Neural cell (in vitro differentiated cells): ENCODE results near the gene SLC12A8. TPM values are rescaled to one million over a fixed set of nuclear protein-coding genes. Genes with fewer than 3 reads are reported as not detected.

Experiments used
- H2AFZ ChIP-seq: fragments of 200-600, 300-800 bp; sonication (generic), shearing (Covaris generic); 2 replicates; pipeline ENCODE4 v1.6.0; 2014; ENCODE audit warnings: low read depth, mild to moderate bottlenecking, antibody characterized with exemption, low read length, moderate library complexity
- H3F3A ChIP-seq: fragments of 200-600 bp; shearing (Covaris generic); 2 replicates; pipeline ENCODE4 v1.6.1; 2016; ENCODE audit warnings: mild to moderate bottlenecking, moderate library complexity, mixed read lengths, antibody characterized with exemption, low read length; ENCODE audit not compliant: insufficient read depth, poor library complexity, severe bottlenecking
- H3K27ac ChIP-seq: fragments of 200-600, 300-800 bp; sonication (generic), shearing (Covaris generic); 2 replicates; pipeline ENCODE4 v1.5.1; 2014; ENCODE audit warnings: mild to moderate bottlenecking, low read length, moderate library complexity
- H3K27me3 ChIP-seq: fragments of 300-800, 200-600 bp; sonication (generic), shearing (Covaris generic); 2 replicates; pipeline ENCODE4 v1.6.0; 2014; ENCODE audit warnings: mild to moderate bottlenecking, low read depth, low read length, moderate library complexity; ENCODE audit not compliant: insufficient read depth
- H3K36me3 ChIP-seq: fragments of 300-800, 200-600 bp; sonication (generic), shearing (Covaris generic); 2 replicates; pipeline ENCODE4 v1.5.1; 2014; ENCODE audit warnings: mild to moderate bottlenecking, antibody characterized with exemption, low read length, moderate library complexity; ENCODE audit not compliant: insufficient read depth
- H3K4me2 ChIP-seq: fragments of 300-800, 200-600 bp; sonication (generic), shearing (Covaris generic); 2 replicates; pipeline ENCODE4 v1.6.0; 2014; ENCODE audit warnings: mild to moderate bottlenecking, low read length
- H3K4me3 ChIP-seq: fragments of 300-800, 200-600 bp; sonication (generic), shearing (Covaris generic); 2 replicates; pipeline ENCODE4 v1.5.1; 2014; ENCODE audit warnings: mild to moderate bottlenecking, low read length, moderate library complexity
- H3K79me2 ChIP-seq: fragments of 200-600 bp; shearing (Covaris generic); replicated peaks from 2 replicates; pipeline ENCODE4 v1.6.0; 2014; ENCODE audit warnings: mild to moderate bottlenecking, low read length, moderate library complexity; ENCODE audit not compliant: insufficient read depth
- H3K9ac ChIP-seq: fragments of 300-800, 200-600 bp; sonication (generic), shearing (Covaris generic); 2 replicates; pipeline ENCODE4 v1.6.1; 2016; ENCODE audit warnings: mild to moderate bottlenecking, low read length, mixed read lengths
- H3K9me2 ChIP-seq: fragments of 200-600 bp; shearing (Covaris generic); 2 replicates; pipeline ENCODE4 v1.6.1; 2016; ENCODE audit warnings: mild to moderate bottlenecking, low read length, mixed read lengths; ENCODE audit not compliant: insufficient read depth
- H3K9me3 ChIP-seq: fragments of 200-600, 300-800 bp; sonication (generic), shearing (Covaris generic); 2 replicates; pipeline ENCODE4 v1.6.1; 2016; ENCODE audit warnings: mild to moderate bottlenecking, mixed run types, low read length, moderate library complexity, mixed read lengths
- H4K20me1 ChIP-seq: fragments of 200-600 bp; shearing (Covaris generic); 2 replicates; pipeline ENCODE4 v1.6.1; 2016; ENCODE audit warnings: mild to moderate bottlenecking, mixed run types; ENCODE audit not compliant: insufficient read depth
- CTCF ChIP-seq: fragments of 450-650 bp; IDR thresholded peaks from 2 replicates; pipeline ENCODE4 v1.5.1; 2014; ENCODE audit warnings: antibody characterized with exemption, mild to moderate bottlenecking, moderate library complexity; ENCODE audit not compliant: poor library complexity, severe bottlenecking
- EP300 ChIP-seq: fragments of 450-650 bp; conservative IDR thresholded peaks from 2 replicates; pipeline ENCODE4 v1.6.1; 2014; ENCODE audit warnings: antibody characterized with exemption, mild to moderate bottlenecking, moderate library complexity; ENCODE audit not compliant: poor library complexity, severe bottlenecking
- EZH2 ChIP-seq: fragments of 200-600, 300-800 bp; shearing (Covaris generic), sonication (generic); IDR thresholded peaks from 2 replicates; pipeline ENCODE4 v1.6.1; 2014; ENCODE audit warnings: antibody characterized with exemption, low read length, borderline replicate concordance, mild to moderate bottlenecking; ENCODE audit not compliant: insufficient read depth, poor library complexity, severe bottlenecking
- MXI1 ChIP-seq: fragments of 450-650 bp; conservative IDR thresholded peaks from 2 replicates; pipeline ENCODE4 v1.6.1; 2014; ENCODE audit warnings: antibody characterized with exemption, mild to moderate bottlenecking; ENCODE audit not compliant: poor library complexity, severe bottlenecking
- POLR2AphosphoS5 ChIP-seq: IDR thresholded peaks from 2 replicates; pipeline ENCODE4 v1.6.1; 2012
- RAD21 ChIP-seq: fragments of 450-650 bp; conservative IDR thresholded peaks from 2 replicates; pipeline ENCODE4 v1.6.1; 2014; ENCODE audit warnings: antibody characterized with exemption, mild to moderate bottlenecking, moderate library complexity
- REST ChIP-seq: IDR thresholded peaks from 2 replicates; pipeline ENCODE4 v1.6.1; 2012; ENCODE audit warnings: borderline replicate concordance
- SMC3 ChIP-seq: fragments of 450-650 bp; conservative IDR thresholded peaks from 2 replicates; pipeline ENCODE4 v1.6.1; 2014; ENCODE audit warnings: antibody characterized with exemption, mild to moderate bottlenecking, moderate library complexity; ENCODE audit not compliant: poor library complexity
- TAF1 ChIP-seq: IDR thresholded peaks from 2 replicates; pipeline ENCODE4 v1.6.1; 2012; ENCODE audit warnings: low read depth
- polyA plus RNA-seq: library from polyadenylated mRNA; depleted of rRNA; stranded (reverse); fragments of >200 nt; gene quantifications from 2 replicates; pipeline ENCODE4 v1.2.3, GENCODE V29; 2014

The SLC12A8 gene
- polyA plus RNA-seq, 1 donor from 2014 or later, result 4.6 TPM

- Histone ChIP-seq H3K4me3 (no peak overlapping the region), H3K79me2 (no peaks in the 10 kb centered on the region), H4K20me1 (no peaks in the 10 kb centered on the region), H3K9me3 (no peaks in the 10 kb centered on the region), H3F3A (no peaks in the 10 kb centered on the region), H3K9me2 (no peaks in the 10 kb centered on the region), H3K36me3 (no peaks in the 10 kb centered on the region), H3K27ac (no peak overlapping the region), H3K27me3 (no peaks in the 10 kb centered on the region), H2AFZ (no peak overlapping the region), H3K4me2 (no peak overlapping the region), H3K9ac (no peak overlapping the region)
- TF ChIP-seq SMC3 (no peak), TAF1 (no peak), POLR2AphosphoS5 (no peak), EP300 (no peak), RAD21 (no peak), REST (no peak), CTCF (no peak), EZH2 (no peak), MXI1 (no peak)
Measured at GRCh38 chr3:125191730-125192129, 20.8 kb downstream of the SLC12A8 start.

GRCh38 chr3:125191256-125191655 is 21.3 kb downstream of the SLC12A8 start:
- Histone ChIP-seq H2AFZ (no peak overlapping the region), H4K20me1 (no peaks in the 10 kb centered on the region), H3F3A (no peaks in the 10 kb centered on the region), H3K4me3 (no peak overlapping the region), H3K36me3 (no peaks in the 10 kb centered on the region), H3K79me2 (no peaks in the 10 kb centered on the region), H3K9me3 (no peaks in the 10 kb centered on the region), H3K27me3 (no peaks in the 10 kb centered on the region), H3K9me2 (no peaks in the 10 kb centered on the region), H3K27ac (no peak overlapping the region), H3K9ac (no peak overlapping the region), H3K4me2 (no peak overlapping the region)
- TF ChIP-seq EP300 (no peak), RAD21 (no peak), REST (no peak), MXI1 (no peak), POLR2AphosphoS5 (no peak), TAF1 (no peak)
